Peyer's patch (tissue), 4 donors: Measurements from ENCODE around the gene MPC2. TPM values are rescaled to one million over a fixed set of nuclear protein-coding genes. Genes with fewer than 3 reads are reported as not detected.

Source experiments
- DNase-seq, 3 donors: peaks; one replicate each; pipeline ENCODE4 v3.0.0-alpha.2; 2017 to 2019
- H3K27ac ChIP-seq, 4 donors: fragments of 200-600 bp; sonication (generic); one replicate each; pipeline ENCODE4 v1.5.1; 2016 to 2019
- H3K27me3 ChIP-seq, 2 donors: fragments of 200-600 bp; sonication (generic); one replicate each; pipeline ENCODE4 v1.5.1; 2019
- H3K36me3 ChIP-seq, 3 donors: fragments of 200-600 bp; sonication (generic); one replicate each; pipeline ENCODE4 v1.5.1; 2016 to 2019
- H3K4me1 ChIP-seq, 4 donors: fragments of 200-600 bp; sonication (generic); one replicate each; pipeline ENCODE4 v1.5.1; 2016 to 2019
- H3K4me3 ChIP-seq, 4 donors: fragments of 200-600 bp; sonication (generic); 1 replicate in 3 of 4; 2 replicates in 1 of 4; pipeline ENCODE4 v1.5.1; 2016 to 2019; ENCODE audit warnings: mild to moderate bottlenecking in 1 of 4
- H3K9me3 ChIP-seq, 4 donors: fragments of 200-600 bp; sonication (generic); one replicate each; pipeline ENCODE4 v1.5.1; 2016 to 2019; ENCODE audit warnings: mild to moderate bottlenecking in 1 of 4
- CTCF ChIP-seq, 6 experiments: fragments of 450-650 bp in 4 of 6; fragments of 200-600 bp in 2 of 6; sonication (generic) in 1 of 6; IDR thresholded peaks; one replicate each; pipeline ENCODE4 v1.5.1; 2017 to 2019; ENCODE audit warnings: antibody characterized with exemption in 6 of 6, mild to moderate bottlenecking in 3 of 6, moderate library complexity in 1 of 6
- POLR2A ChIP-seq, 2 donors: fragments of 450-650 bp; IDR thresholded peaks; one replicate each; pipeline ENCODE4 v1.5.1; 2017; ENCODE audit warnings: antibody characterized with exemption in 2 of 2, mild to moderate bottlenecking in 2 of 2, moderate library complexity in 2 of 2
- total RNA-seq, 4 donors: library from RNA; depleted of rRNA; stranded (reverse); fragments of >200 nt; gene quantifications; one replicate each; pipeline ENCODE4 v1.1.0, GENCODE V29; 2016

The MPC2 gene
- total RNA-seq, 4 donors from 2014 or later = 31.6 to 93.9 (median 61.6) TPM

DNA sequence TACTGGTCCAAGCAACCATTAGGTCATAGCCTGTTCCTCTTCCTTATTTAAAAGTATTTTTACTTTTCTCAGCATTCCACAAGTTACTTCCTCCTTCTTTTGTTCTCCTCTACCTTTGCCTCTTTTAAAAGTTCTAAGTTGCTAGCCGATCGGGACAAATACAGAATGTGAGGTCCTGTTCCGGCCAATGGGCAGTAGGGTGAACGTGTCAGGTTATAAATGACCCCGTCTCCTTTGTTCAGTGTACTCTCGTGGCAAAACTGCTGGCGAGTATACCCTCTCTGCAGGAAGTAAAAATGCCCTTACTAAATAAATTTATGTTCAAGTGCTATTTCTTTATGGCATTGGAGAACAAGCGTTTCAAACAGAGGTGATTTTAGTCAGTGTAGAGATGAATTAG lies 25.5 kb downstream of the MPC2 start:
- H3K9me3 ChIP-seq = peaks cover 0 to 4% (median 0%) of the 10 kb centered on the region in 4 donors
- TF ChIP-seq CTCF (IDR thresholded peaks at IDR 0.05) = no peak
- H3K27ac ChIP-seq = no peak overlapping the region
- H3K4me1 ChIP-seq = no peaks in the 10 kb centered on the region
- H3K27me3 ChIP-seq = no peaks in the 10 kb centered on the region
- H3K4me3 ChIP-seq = no peak overlapping the region
- DNase-seq = no peak
- H3K36me3 ChIP-seq = peaks cover 0 to 12% (median 0%) of the 10 kb centered on the region in 3 donors

- Histone ChIP-seq H3K27me3 (no peaks in the 10 kb centered on the region), H3K27ac (no peak overlapping the region), H3K9me3 (peaks cover 0 to 4% (median 0%) of the 10 kb centered on the region in 4 donors), H3K36me3 (peaks cover 0 to 4% (median 0%) of the 10 kb centered on the region in 3 donors), H3K4me3 (no peak overlapping the region), H3K4me1 (no peaks in the 10 kb centered on the region)
- TF ChIP-seq CTCF (IDR thresholded peaks at IDR 0.05) = no peak
- TF ChIP-seq POLR2A (IDR thresholded peaks at IDR 0.05) = no peak
- DNase-seq = no peak
Measured at GRCh38 chr1:167910530-167910929, 26.3 kb downstream of the MPC2 start.

GRCh38 chr1:167909691-167910180 lies 27.1 kb downstream of the MPC2 start:
- TF ChIP-seq POLR2A (IDR thresholded peaks at IDR 0.05) (no peak), CTCF (IDR thresholded peaks at IDR 0.05) (no peak)
- no peak for DNase-seq
- H3K27ac ChIP-seq = no peak overlapping the region
- no peak overlapping the region for H3K4me3 ChIP-seq
- H3K27me3 ChIP-seq = no peaks in the 10 kb centered on the region
- no peaks in the 10 kb centered on the region for H3K36me3 ChIP-seq
- no peaks in the 10 kb centered on the region for H3K4me1 ChIP-seq
- peaks cover 0 to 4% (median 0%) of the 10 kb centered on the region in 4 donors for H3K9me3 ChIP-seq

GRCh38 chr1:167905671-167906070 lies 31.2 kb downstream of the MPC2 start:
- no peak overlapping the region for H3K4me3 ChIP-seq
- H3K27ac ChIP-seq = no peak overlapping the region
- H3K27me3 ChIP-seq = no peaks in the 10 kb centered on the region
- no peaks in the 10 kb centered on the region for H3K4me1 ChIP-seq
- H3K36me3 ChIP-seq = no peaks in the 10 kb centered on the region
- H3K9me3 ChIP-seq = peaks cover 0 to 4% (median 0%) of the 10 kb centered on the region in 4 donors
- TF ChIP-seq POLR2A (IDR thresholded peaks at IDR 0.05) (no peak), CTCF (IDR thresholded peaks at IDR 0.05) (no peak)
- DNase-seq = no peak

GRCh38 chr1:167905182-167905581 lies 31.7 kb downstream of the MPC2 start:
- Histone ChIP-seq H3K27ac (no peak overlapping the region), H3K4me3 (no peak overlapping the region), H3K36me3 (no peaks in the 10 kb centered on the region), H3K27me3 (no peaks in the 10 kb centered on the region), H3K9me3 (peaks cover 0 to 4% (median 0%) of the 10 kb centered on the region in 4 donors), H3K4me1 (no peaks in the 10 kb centered on the region)
- DNase-seq = no peak
- no peak for TF ChIP-seq CTCF (IDR thresholded peaks at IDR 0.05)
- no peak for TF ChIP-seq POLR2A (IDR thresholded peaks at IDR 0.05)

DNA sequence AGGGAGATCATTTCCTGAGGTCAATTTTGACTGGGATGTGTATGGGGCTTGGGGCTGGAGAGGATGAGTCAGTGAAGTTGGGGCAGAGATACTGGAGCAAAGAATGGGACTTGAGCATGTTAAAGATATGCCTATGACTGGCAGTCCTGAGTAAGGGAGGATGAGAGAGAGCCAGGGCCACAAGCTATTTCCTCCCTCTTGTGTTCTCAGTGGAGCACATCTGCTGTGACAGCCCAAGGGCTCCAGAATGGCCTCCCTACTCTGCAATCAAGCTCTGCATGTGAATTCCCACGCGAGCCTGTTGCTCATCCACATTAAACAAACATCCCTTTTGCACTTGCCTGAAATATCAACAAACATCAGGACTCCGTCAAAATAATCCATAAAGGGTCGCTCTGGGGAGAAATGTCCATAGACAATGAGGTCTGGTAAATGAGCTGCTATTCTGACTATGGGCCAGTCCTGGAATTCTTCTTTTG lies 32.2 kb downstream of the MPC2 start:
- peaks cover 0 to under 1% (median 0%) of the 10 kb centered on the region in 4 donors for H3K9me3 ChIP-seq
- no peak for DNase-seq
- no peak overlapping the region for H3K27ac ChIP-seq
- no peak for TF ChIP-seq POLR2A (IDR thresholded peaks at IDR 0.05)
- TF ChIP-seq CTCF (IDR thresholded peaks at IDR 0.05) = no peak
- no peaks in the 10 kb centered on the region for H3K36me3 ChIP-seq
- no peaks in the 10 kb centered on the region for H3K4me1 ChIP-seq
- no peak overlapping the region for H3K4me3 ChIP-seq
- H3K27me3 ChIP-seq = no peaks in the 10 kb centered on the region
